Colonic mucosa (tissue), 4 donors: Measurements from ENCODE around the gene ALG11. TPM values are rescaled to one million over a fixed set of nuclear protein-coding genes. Genes with fewer than 3 reads are reported as not detected.

Source experiments
- DNase-seq: peaks from one replicate; pipeline ENCODE4 v3.0.0-alpha.2; 2020
- H3K27ac ChIP-seq: fragments of 200-600 bp; one replicate; pipeline ENCODE4 v1.8.0; 2021
- H3K27me3 ChIP-seq: fragments of 200-600 bp; one replicate; pipeline ENCODE4 v1.8.0; 2021
- H3K36me3 ChIP-seq: fragments of 200-600 bp; one replicate; pipeline ENCODE4 v1.8.0; 2021
- H3K4me1 ChIP-seq: fragments of 200-600 bp; one replicate; pipeline ENCODE4 v1.8.0; 2021; ENCODE audit warnings: mild to moderate bottlenecking
- H3K4me3 ChIP-seq: fragments of 200-600 bp; one replicate; pipeline ENCODE4 v1.8.0; 2021
- H3K9ac ChIP-seq, 2 donors: one replicate each; pipeline ENCODE4 v1.7.0; 2013; ENCODE audit warnings: control low read depth in 2 of 2, low read depth in 2 of 2, low read length in 2 of 2
- H3K9me3 ChIP-seq: fragments of 200-600 bp; one replicate; pipeline ENCODE4 v1.8.0; 2021
- CTCF ChIP-seq: fragments of 200-600 bp; IDR thresholded peaks from one replicate; pipeline ENCODE4 v1.8.0; 2022; ENCODE audit warnings: antibody characterized with exemption, mild to moderate bottlenecking
- intact Hi-C: fragments of 100-400 bp; cut with DNase I; formaldehyde crosslinking; loops from one replicate; pipeline ENCODE4 v1.14.1; 2022
- total RNA-seq, 2 donors: library from RNA; stranded (reverse); fragmentation: NEBNext Ultra II Directional in 1 of 2; extraction: Animal tissue kit (Norgen Biotek cat#: 25700) in 1 of 2; gene quantifications; one replicate each; pipeline ENCODE4 v1.2.1, GENCODE V29; 2021
- donor health status: healthy.
- donor health status: DM: no; HTN: no; CAD: no.
- donor health status: DM: no; HTN: no; CAD: no.

The ALG11 gene
- total RNA-seq, 2 donors from 2014 or later: 32.4 to 45.0 TPM

GRCh38 chr13:52033039-52033438, 20.8 kb downstream of the ALG11 start:
- Histone ChIP-seq H3K9me3 (no peaks in the 10 kb centered on the region), H3K4me3 (no peak overlapping the region), H3K36me3 (no peaks in the 10 kb centered on the region), H3K4me1 (no peaks in the 10 kb centered on the region), H3K27ac (no peak overlapping the region), H3K27me3 (no peaks in the 10 kb centered on the region), H3K9ac (no peak overlapping the region)
- intact Hi-C loops: no loop called here
- TF ChIP-seq CTCF: no peak
- DNase-seq: no peak

DNA sequence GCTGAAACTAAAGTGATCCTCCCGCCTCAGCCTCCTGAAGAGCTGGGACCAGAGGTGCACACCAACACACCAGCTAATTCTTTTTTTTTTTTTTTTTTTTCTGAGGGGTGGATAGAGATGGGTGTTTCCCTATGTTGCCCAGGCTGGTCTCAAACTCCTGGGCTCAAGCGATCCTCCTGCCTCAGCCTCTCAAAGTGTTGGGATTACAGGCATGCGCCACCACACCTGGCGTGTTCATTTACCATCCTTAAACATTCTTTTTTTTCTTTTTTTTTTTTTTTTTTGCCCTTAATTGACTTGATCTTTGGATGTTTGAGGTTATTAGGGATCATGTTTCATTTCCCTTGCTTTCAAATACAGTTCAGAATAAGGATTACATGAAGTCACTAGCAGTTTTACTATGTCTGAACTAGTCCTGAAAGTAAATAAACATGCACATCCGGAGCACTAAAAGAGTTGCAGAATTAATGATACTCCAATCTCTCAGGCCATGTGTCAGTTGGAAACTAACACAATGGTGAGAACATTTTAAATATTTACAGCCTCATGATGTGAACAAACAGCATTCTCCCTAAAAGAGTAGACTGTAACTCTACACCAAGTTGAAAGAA, 22.5 kb downstream of the ALG11 start:
- intact Hi-C loops: no loop called here
- H3K9ac ChIP-seq: no peak overlapping the region
- TF ChIP-seq CTCF: no peak

DNA sequence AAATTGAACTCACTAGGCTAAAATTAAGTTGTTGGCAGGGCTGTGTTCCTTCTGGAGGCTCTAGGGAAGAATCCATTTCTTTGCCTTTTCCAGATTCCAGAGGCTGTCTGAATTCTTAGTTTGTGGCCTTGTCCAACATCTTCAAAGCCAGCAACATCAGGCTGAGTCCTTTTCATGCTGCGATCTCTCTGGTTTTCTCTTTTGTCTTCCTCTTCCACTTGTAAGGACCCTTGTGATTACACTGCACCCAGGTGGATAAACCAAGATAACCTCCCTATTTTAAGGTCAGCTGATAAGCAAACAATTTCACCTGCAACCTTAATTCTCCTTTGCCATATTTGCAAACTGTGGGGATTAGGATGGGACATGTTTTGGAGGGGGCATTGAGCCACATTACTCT, 23.8 kb downstream of the ALG11 start:
- no peak overlapping the region for H3K9ac ChIP-seq
- intact Hi-C loops: no loop called here
- TF ChIP-seq CTCF: no peak
- H3K9me3 ChIP-seq: no peaks in the 10 kb centered on the region
- no peaks in the 10 kb centered on the region for H3K36me3 ChIP-seq
- H3K4me3 ChIP-seq: no peak overlapping the region
- no peak overlapping the region for H3K27ac ChIP-seq
- H3K4me1 ChIP-seq: no peaks in the 10 kb centered on the region
- no peak for DNase-seq
- H3K27me3 ChIP-seq: no peaks in the 10 kb centered on the region

More for the DNA sequence above, 22.5 kb downstream of the ALG11 start:
- Histone ChIP-seq H3K27me3 (no peaks in the 10 kb centered on the region), H3K4me1 (no peaks in the 10 kb centered on the region), H3K9me3 (no peaks in the 10 kb centered on the region), H3K36me3 (no peaks in the 10 kb centered on the region), H3K27ac (no peak overlapping the region), H3K4me3 (no peak overlapping the region)
- DNase-seq: no peak

DNA sequence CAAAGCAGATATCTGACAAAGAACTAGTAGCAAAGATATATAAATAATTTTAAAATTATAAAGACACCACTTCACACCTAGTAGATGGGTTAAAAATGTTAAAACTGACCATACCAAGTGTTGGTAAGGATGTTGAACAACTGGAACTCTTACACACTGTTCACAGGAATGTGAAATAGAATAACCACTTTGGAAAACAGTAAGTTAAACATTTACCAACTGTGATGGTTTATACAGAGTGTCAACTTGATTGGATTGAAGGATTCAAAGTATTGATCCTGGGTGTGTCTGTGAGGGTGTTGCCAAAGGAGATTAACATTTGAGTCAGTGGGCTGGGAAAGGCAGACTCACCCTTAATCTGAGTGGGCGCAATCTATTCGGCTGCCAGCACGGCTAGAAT, 31.5 kb downstream of the ALG11 start:
- no peaks in the 10 kb centered on the region for H3K4me1 ChIP-seq
- H3K27ac ChIP-seq: no peak overlapping the region
- TF ChIP-seq CTCF: no peak

GRCh38 chr13:52047463-52047862, 35.3 kb downstream of the ALG11 start:
- H3K4me3 ChIP-seq: no peak overlapping the region
- no peak for DNase-seq
- H3K36me3 ChIP-seq: no peaks in the 10 kb centered on the region
- H3K9ac ChIP-seq: no peak overlapping the region
- H3K27ac ChIP-seq: no peak overlapping the region
- no peaks in the 10 kb centered on the region for H3K27me3 ChIP-seq
- no peak for TF ChIP-seq CTCF
- intact Hi-C loops: no loop called here
- no peaks in the 10 kb centered on the region for H3K4me1 ChIP-seq
- no peaks in the 10 kb centered on the region for H3K9me3 ChIP-seq

More for the DNA sequence above, 31.5 kb downstream of the ALG11 start:
- no peak for DNase-seq
- no peaks in the 10 kb centered on the region for H3K36me3 ChIP-seq
- no peaks in the 10 kb centered on the region for H3K9me3 ChIP-seq
- no peaks in the 10 kb centered on the region for H3K27me3 ChIP-seq
- intact Hi-C loops: no loop called here
- H3K4me3 ChIP-seq: no peak overlapping the region
- no peak overlapping the region for H3K9ac ChIP-seq
